BE2C (cell line): Measurements from ENCODE around the gene PAEP.

ENCODE experiments used
- DNase-seq: peaks from one replicate; pipeline ENCODE4 v3.0.0-alpha.2; 2020
- H3K27me3 ChIP-seq: fragments of 250-450 bp; sonication (Bioruptor Pico); 2 replicates; pipeline ENCODE4 v1.5.1; 2020; ENCODE audit warnings: mild to moderate bottlenecking
- H3K36me3 ChIP-seq: fragments of 250-450 bp; sonication (Bioruptor Pico); 2 replicates; pipeline ENCODE4 v1.5.1; 2020; ENCODE audit warnings: mild to moderate bottlenecking
- H3K4me1 ChIP-seq: fragments of 250-450 bp; sonication (Bioruptor Pico); 2 replicates; pipeline ENCODE4 v1.5.1; 2020
- H3K4me3 ChIP-seq: 2 replicates; pipeline ENCODE4 v1.5.1; 2011; ENCODE audit warnings: low read depth, low read length
- H3K9me3 ChIP-seq: fragments of 250-450 bp; sonication (Bioruptor Pico); 2 replicates; pipeline ENCODE4 v1.5.1; 2020
- CTCF ChIP-seq: IDR thresholded peaks from 2 replicates; pipeline ENCODE4 v1.5.1; 2012; ENCODE audit warnings: mild to moderate bottlenecking, low read depth, low read length

The PAEP gene

GRCh38 chr9:135552698-135553171, 8.8 kb upstream of the PAEP start:
- H3K4me3 ChIP-seq = no peak overlapping the region
- H3K27me3 ChIP-seq = no peaks in the 10 kb centered on the region
- H3K36me3 ChIP-seq = no peaks in the 10 kb centered on the region
- no peaks in the 10 kb centered on the region for H3K9me3 ChIP-seq
- H3K4me1 ChIP-seq = no peaks in the 10 kb centered on the region
- TF ChIP-seq CTCF = no peak
- DNase-seq = peak; percentile 48

GRCh38 chr9:135554718-135555117, 6.8 kb upstream of the PAEP start:
- DNase-seq = no peak
- no peaks in the 10 kb centered on the region for H3K9me3 ChIP-seq
- H3K4me3 ChIP-seq = no peak overlapping the region
- no peaks in the 10 kb centered on the region for H3K4me1 ChIP-seq
- H3K27me3 ChIP-seq = no peaks in the 10 kb centered on the region
- H3K36me3 ChIP-seq = no peaks in the 10 kb centered on the region
- no peak for TF ChIP-seq CTCF

DNA sequence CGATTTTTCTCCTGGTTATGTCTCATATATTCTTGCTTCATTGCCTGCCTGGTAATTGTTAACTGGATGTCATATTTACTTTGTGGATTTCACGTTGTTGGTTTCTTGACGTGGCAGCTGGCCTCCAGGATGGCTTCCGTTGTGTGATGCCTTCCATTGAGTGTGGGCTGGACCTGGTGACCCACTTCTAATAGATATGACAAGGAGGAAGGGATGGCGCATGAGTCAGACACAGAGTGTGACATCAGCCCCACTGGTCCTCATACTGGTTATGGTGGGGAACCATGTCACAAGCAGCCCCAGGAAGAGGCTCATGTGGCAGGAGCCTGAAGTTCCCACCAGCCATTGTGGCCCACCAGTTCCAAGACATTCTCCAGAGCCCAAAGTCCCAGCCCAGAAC, 6.4 kb upstream of the PAEP start:
- H3K36me3 ChIP-seq = no peaks in the 10 kb centered on the region
- TF ChIP-seq CTCF = no peak
- H3K9me3 ChIP-seq = no peaks in the 10 kb centered on the region
- no peak for DNase-seq
- H3K27me3 ChIP-seq = no peaks in the 10 kb centered on the region
- H3K4me3 ChIP-seq = no peak overlapping the region
- H3K4me1 ChIP-seq = no peaks in the 10 kb centered on the region

GRCh38 chr9:135555910-135556309, 5.6 kb upstream of the PAEP start:
- no peaks in the 10 kb centered on the region for H3K4me1 ChIP-seq
- TF ChIP-seq CTCF = no peak

GRCh38 chr9:135559606-135560005, 1.9 kb upstream of the PAEP start:
- H3K27me3 ChIP-seq = no peaks in the 10 kb centered on the region
- no peaks in the 10 kb centered on the region for H3K36me3 ChIP-seq
- H3K4me3 ChIP-seq = no peak overlapping the region
- no peaks in the 10 kb centered on the region for H3K4me1 ChIP-seq
- no peaks in the 10 kb centered on the region; the same call in 1 of the 2 replicates for H3K9me3 ChIP-seq
- TF ChIP-seq CTCF = no peak
- no peak for DNase-seq

More at GRCh38 chr9:135555910-135556309, 5.6 kb upstream of the PAEP start:
- no peak for DNase-seq
- H3K27me3 ChIP-seq = no peaks in the 10 kb centered on the region
- no peak overlapping the region for H3K4me3 ChIP-seq
- no peaks in the 10 kb centered on the region for H3K36me3 ChIP-seq
- H3K9me3 ChIP-seq = no peaks in the 10 kb centered on the region

GRCh38 chr9:135562235-135562745, 734 bp downstream of the PAEP start:
- TF ChIP-seq CTCF = no peak
- H3K9me3 ChIP-seq = no peaks in the 10 kb centered on the region; the same call in 1 of the 2 replicates
- no peaks in the 10 kb centered on the region for H3K27me3 ChIP-seq
- DNase-seq = no peak
- no peaks in the 10 kb centered on the region for H3K36me3 ChIP-seq
- H3K4me1 ChIP-seq = no peaks in the 10 kb centered on the region
- H3K4me3 ChIP-seq = no peak overlapping the region
